Stimulated activated CD4-positive, alpha-beta T cell treated with anti-CD3 and anti-CD28 coated beads, Interleukin-4, amount 100 ng/mL, for 4 hours (primary cell): ENCODE results near the gene ZNF681.
"Not testable (repeated sequence)": the region's sequence is repeated elsewhere in the genome, so short reads cannot be mapped to it uniquely, and the experiment has no call there.

Experiments
- DNase-seq, 2 experiments: peaks; one replicate each; pipeline ENCODE4 v3.0.0-alpha.2; 2020

ZNF681 gene

DNA sequence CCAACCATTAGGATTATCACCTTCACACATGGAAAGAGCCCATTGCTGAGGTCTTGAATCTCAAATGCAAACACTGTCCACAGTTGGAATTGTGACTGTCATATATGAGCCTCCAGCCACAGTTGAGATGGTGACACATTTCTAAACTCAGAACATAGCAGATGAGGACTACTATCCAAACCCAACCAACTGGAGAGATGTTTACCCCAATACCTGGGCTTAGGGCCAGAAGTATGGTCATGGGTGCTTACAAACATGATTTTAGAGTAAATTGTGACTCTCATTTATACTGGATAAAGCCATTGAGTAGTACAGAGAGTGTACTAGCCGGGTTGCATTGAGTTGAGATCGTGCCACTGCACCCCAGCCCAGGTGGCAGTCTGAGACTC lies 14.0 kb upstream of the ZNF681 start:
- DNase-seq: no peak

DNA sequence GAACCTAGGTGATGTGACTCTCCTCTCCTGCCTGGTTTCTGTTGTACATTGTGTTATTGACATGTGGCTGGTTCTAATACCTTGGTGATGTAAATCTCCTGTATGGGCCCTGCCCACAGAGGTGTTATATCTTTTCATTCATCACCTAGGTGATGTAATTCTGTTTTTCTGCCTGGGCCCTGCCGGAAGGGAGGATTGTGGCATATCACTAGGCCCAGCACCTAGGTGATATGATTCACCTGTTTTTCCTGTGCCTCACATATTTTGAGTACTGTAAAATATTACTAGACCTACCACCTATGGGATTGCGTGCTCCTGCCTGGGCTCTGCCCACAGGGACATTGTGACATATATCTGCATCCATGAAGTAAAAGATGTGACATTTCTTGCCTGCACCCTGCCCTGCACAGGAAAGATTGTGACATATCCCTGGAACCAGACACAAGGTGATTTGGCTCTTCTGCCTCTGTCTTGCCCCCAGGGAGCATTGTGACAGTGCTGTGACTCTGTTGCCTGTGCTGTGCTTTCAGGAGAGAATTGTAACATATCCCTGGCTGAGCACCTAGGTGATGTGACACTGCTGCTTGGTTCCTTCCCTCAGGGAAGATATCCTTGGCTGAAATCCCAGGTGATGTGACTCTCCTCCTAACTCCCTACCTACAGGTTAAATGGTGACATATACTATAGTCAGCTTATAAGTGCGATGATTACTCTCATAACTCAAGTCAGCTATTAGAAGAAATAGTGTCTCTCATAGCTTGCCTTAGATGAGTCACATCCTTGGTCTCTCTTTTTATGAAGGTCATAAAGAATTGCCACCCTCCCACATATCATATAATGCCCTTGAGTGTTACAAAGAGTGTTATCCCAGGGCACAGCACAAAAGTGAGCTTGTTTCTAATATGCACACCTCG lies 13.3 kb upstream of the ZNF681 start:
- DNase-seq: no peak

DNA sequence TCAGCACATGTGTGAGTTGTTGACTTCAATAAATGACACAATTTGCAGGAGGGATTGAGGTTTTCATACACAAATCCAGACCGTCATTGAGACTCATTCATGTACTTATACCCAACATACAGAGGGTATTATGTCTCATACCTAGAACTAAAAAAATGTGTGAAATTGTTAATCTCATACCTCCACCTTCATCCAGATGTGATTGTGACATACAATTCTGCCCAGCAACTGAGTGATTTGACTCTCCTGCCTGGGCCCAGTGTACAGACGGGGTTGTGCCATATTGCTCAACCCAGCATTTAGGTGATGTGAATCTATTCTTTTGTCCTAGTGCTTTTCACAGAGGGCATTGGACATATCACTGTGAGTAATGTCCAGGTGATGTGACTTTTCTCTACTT lies 12.6 kb upstream of the ZNF681 start:
- no peak for DNase-seq

DNA sequence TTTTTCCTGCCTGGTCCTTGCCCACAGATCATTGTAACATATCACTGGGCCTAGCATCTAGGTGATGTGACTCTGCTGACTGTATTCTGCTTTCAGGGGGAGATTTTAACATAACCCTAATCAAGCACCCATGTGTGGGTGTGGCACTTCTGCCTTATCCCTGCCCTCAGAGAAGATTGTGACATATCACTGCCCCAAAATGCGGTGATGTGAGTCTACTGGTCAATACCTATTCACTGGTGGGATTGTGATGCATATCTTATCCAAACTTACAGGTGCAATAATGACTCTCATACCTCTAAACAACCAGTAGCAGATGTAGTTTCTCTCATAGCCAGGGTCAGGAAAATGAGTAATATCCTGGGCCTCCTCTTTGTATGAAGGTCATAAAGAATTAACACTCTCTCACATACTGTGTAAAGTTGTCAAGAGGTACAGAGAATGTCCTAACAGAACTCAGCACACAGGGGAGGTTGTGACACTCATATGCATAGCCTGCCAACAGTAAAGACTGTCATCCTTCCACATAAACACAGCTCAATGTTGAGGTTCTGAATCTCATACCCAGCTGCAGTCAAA lies 12.1 kb upstream of the ZNF681 start:
- no peak for DNase-seq

DNA sequence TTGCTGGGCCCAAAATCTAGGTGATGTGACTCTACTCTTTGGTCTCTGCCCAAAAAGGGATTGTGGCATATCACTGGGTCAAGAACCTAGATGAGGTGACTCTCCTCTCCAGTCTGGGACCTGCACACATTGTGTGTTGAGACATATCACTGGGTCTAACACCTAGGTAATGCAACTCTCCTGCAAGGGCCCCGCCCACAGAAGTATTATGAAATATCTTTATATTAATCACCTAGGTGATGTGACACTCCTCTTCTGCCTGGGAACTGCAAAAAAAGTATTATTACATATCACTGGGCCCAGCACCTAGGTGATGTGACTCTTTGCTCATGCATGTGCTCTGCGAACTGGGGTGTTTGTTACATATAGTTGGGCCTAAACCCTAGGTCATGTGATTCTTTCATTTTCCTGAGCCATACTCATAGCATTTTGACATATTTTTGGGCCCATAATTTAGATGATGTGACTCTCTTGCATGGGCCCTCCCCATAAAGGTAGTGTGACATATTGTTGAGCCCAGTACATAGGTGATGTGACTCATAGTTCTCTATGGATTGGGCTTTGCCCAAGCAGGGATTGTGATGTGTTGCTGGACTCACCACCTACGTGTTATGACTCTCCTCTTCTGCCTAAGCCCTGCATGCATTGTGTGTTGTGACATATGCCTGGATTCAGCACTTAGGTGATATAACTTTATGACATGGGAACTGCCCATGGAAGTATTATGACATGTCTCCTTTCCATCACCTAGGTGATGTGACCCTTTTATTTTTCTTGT lies 11.2 kb upstream of the ZNF681 start:
- DNase-seq: no peak

DNA sequence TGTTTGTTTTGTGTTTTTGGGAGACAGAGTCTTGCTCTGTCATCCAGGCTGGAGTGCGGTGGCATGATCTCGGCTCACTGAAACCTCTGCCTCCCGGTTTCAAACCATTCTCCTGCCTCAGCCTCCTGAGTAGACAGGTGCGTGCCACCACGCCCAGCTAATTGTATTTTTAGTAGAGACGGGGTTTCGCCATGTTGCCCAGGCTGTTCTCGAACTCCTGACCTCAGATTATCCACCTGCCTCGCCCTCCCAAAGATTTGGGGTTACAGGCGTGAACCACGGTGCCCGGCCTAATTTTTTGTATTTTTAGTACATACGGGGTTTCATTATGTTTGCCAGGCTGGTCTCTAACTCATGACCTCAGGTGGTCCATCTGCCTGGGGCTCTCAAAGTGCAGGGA lies 8.3 kb upstream of the ZNF681 start:
- DNase-seq: no peak

DNA sequence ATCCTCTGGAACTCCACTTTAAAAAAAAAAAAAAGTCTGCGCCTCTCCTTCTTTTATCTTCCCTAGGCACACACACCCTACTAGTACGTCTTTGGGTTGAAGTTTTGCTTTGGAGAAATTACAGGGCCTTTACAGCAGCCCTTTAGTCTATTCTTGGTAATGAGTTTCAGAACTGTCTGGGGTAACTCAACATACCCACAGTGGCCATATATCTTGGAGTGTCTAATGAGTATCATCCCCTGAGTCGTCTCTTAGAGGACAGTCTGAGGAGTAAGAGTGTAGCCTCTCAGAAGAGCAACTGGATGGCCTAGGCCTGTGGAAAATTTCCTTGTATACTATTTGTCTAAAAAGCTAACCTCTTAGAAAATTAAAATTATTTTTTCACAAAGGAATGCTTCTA lies 6.1 kb upstream of the ZNF681 start:
- no peak for DNase-seq

DNA sequence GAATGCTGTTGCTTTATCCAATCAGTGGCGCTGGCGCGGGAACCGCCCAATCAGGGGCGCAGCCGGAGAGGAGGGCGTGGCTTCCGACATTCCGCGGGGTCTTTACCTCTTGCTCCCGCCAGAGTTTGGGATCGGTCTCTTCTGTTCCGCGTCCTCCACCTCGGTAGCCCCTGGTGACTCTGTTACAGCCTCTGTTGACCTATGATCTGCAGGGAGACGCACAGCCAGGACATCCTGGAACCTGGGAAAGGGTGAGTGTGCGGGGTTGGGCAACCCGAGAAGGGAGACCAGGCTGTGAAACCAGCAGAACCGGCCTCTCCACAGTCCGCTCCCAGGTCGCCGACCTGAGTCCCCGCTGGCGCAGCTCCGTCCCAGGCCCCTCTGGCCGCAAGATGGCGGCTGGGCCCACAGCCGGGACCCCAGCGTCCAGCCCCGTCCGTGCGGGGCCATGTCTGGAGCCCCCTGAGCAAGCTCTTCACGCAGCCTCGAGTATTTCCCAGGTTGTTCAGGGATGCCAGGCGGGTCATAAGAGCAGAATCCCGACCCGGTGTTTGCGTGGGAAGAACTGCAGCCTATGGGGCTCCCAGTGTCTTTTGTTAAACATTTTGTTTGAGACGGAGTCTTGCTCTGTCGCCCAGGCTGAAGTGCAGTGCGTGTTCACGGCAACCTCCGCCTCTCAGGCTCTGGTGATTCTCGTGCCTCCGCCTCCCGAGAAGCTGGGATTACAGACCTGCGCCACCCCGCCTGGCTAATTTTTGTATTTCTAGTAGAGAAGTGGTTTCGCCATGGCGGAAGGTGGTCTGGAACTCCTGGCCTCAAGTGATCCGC lies 4.4 kb upstream of the ZNF681 start:
- peak; percentile 78 to 81 for DNase-seq

DNA sequence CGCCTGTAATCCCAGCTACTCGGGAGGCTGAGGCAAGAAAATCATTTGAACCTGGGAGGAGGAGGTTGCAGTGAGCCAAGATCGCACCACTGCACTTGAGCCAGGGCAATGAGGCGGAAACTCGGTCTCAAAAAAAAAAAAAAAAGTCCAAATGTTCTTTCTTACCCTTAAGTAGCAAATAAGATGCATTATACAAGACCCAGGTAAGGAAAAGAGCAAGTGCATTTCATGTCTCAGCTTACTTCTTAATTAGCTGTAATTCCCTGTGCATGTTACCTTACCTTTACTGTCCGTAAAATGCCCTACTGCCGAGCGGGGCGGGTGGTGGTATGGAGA lies 3.8 kb upstream of the ZNF681 start:
- no peak for DNase-seq

DNA sequence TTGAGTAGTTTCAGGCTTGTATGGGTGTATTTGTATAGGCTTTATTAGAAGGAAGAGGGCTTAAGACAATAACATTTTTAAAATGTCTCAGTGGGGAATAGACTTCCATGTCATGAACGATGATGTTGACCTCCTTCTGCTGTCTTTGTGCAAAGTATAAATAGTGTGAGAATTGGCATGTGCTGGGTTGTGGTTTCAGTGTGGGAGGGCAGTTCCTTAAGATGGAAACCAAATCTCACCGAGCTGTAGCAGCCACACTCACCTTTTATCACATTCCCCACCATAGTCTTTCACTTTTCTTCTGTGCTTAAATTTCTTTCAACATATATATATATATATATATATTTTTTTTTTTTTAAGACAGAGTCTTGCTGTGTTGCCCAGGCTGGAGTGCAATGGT lies 1.6 kb upstream of the ZNF681 start:
- DNase-seq: peak in 1 of 2 experiments; percentile 5

DNA sequence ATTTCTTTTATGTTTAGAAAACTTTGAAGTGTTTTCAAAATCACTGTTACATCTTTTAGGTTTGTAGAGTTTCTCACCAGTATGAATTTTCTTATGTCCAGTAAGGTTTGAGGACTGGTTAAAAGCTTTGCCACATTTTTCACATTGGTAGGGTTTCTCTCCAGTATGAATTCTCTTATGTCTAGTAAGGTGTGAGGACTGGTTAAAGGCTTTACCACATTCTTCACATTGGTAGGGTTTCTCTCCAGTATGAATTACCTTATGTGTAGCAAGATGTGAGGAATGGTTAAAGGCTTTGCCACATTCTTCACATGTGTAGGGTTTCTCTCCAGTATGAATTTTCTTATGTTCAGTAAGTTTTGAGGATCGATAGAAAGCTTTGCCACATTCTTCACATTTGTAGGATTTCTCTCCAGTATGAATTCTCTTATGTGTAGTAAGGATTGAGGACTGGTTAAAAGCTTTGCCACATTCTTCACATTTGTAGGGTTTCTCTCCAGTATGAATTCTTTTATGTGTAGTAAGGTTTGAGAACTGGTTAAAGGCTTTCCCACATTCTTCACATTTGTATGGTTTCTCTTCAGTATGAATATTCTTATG lies 15.0 kb downstream of the ZNF681 start:
- not testable (repeated sequence) for DNase-seq

DNA sequence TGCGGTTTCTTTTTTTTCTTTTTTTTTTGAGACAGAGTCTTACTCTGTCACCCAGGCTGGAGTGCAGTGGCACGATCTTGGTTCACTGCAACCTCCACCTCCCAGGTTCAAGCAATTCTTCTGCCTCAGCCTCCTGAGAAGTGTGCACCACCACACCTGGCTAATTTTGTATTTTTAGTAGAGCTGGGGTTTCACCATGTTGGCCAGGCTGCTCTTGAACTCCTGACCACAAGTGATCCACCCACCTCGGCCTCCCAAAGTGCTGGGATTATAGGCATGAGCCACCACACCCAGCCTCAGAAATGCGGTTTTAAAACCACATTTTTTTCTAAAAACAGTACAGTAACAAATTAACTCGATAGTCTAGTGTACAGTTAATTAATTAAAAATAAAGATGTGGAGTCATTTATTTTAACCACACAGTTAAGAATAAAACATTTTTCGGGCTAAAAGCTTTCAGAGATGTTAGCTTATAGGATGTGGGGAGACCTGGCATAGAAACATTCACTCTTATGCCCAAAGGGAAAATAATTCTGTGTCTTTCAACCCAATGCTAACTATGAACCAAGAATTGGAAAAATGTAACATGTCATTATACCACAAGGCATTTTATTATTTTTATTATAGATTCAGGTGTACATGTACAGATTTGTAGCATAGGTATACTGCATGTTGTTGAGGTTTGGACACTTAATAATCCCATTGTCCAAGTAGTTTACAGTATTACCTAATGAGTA lies 27.8 kb downstream of the ZNF681 start:
- not testable (repeated sequence) for DNase-seq

DNA sequence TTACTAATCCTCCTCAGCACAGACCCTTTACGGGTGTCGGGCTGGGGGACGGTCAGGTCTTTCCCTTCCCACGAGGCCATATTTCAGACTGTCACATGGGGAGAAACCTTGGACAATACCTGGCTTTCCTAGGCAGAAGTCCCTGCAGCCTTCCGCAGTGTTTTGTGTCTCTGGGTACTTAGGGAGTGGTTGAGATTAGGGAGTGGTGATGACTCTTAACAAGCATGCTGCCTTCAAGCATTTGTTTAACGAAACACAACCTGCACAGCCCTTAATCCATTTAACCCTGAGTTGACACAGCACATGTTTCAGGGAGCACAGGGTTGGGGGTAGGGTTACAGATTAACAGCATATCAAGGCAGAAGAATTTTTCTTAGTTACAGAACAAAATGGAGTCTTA lies 34.5 kb downstream of the ZNF681 start:
- DNase-seq: not testable (repeated sequence)

DNA sequence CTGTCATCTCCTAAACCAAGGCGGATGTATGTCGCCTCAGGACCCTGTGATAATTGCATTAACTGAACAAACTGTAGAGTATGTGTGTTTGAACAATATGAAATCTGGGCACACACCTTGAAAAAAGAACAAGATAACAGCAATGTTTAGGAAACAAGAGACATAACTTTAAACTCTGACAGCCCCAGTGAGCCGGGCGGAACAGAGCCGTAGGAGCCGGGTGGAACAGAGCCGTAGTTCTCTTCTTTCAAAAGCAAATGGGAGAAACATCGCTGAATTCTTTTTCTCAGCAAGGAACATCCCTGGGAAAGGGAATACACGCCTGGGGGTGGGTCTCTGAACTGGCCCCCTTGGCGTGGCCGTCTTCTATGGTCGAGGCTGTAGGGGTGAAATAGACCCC lies 39.9 kb downstream of the ZNF681 start:
- no peak for DNase-seq

DNA sequence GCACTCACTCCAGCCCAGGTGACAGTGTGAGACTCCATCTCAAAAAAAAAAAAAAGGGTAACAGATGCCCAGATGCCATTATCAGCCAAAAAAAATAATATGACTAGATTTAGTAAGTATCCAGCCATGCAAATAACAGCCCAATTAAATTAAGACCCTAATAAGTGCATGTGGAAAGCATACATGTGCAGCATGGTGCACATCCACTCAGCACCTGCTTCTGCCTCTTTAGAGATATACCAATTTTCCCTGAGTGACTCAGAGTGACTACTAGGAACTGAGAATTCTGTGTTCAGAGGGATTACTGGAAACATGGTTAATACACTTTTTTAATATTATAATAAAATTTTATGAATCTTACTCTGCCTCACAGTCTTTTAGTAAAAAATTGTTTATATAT lies 41.9 kb downstream of the ZNF681 start:
- no peak for DNase-seq

DNA sequence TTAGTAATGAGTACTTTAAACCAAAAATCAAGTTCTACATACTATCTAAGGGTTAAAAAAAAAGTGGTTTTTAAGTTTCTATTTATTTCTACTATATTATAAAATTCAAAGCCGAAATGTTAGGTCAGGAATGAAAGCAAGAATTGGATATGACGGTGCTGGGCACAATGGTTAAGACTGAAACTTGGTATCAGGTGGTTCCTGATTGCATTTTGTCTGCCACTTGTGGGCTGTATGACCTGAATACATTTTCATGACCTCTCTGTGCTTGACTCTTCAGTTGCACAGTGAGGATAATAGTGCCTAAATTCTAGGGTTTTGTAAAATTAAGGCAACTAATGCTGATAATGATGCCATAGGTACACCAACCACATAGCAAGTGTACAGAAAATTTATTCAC lies 49.3 kb downstream of the ZNF681 start:
- no peak for DNase-seq

DNA sequence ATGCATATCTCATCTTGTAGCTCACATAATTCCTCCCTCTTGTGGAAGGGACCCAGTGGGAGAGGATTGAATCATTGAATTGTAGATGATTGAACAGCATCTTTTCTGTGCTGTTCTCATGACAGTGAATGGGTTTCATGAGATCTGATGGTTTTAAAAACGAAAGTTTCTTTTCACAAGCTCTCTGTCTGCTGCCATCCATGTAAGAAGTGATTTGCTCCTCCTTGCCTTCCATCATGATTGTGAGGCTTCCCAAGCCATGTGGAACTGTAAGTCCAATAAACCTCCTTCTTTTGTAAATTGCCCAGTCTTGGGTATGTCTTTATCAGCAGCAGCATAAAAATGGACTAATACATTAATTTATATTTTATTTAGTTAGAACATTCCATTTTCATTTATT lies 52.0 kb downstream of the ZNF681 start:
- no peak for DNase-seq

DNA sequence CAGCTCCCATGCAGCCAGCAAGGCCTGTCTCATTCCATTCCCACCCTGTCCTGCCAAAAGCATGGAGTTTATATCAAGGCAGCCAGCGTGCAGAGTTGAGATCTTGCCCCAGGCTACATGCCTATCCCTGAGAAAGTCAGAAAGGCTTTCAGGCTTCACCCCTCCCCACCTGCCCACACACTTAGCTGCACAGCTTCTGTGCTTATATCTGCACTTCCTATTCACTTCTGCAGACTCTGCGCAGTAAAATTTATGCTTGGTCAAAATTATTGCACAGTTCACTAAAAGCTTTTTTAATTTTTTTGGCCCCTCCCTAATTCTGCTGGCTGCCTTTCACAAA lies 59.2 kb downstream of the ZNF681 start:
- no peak for DNase-seq

DNA sequence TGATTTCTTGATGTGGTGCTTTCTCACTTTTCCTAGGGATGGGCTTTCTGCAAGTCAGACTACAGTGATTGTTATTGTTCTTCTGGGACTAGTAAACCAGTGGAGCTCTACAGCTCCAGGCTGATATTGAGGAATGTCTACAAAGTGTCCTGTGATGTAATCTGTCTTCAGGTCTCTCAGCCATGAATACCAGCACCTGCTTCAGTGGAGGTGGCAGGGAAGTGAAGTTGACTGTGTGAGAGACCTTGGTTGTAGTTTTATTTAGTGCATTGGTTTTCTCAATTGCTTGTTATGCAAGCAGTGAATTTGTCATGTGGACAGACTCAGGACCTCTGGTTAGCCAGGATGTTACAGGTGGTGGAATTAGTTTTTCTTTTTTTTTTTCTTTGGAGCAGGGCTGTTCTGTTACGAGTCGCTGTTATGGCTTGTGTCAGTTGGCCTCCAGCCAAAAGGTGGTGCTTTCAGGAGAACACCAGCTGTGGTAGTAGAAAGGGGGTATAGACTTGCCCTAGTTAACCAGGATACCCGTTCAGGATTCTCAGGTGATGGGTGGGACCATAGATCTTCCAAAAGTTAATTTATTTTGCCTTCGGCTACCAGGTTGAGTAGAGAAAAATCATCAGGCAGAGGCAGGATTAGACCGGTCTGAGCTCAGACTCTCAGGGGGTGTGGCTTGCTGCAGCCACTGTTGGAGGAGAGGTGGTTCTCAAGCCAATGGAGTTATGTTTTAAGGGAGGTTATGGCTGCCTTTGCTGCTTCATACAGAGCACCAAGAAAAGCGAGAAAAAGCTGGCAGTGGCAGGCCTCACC lies 59.8 kb downstream of the ZNF681 start:
- no peak for DNase-seq

DNA sequence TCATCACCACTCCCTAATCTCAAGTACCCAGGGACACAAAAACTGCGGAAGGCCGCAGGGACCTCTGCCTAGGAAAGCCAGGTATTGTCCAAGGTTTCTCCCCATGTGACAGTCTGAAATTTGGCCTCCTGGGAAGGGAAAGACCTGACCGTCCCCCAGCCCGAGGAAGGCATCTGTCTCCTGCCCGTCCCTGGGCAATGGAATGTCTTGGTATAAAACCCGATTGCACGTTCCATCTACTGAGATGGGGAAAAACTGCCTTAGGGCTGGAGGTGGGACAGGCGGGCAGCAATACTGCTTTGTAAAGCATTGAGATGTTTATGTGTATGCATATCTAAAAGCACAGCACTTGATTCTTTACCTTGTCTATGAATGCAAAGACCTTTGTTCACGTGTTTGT lies 65.8 kb downstream of the ZNF681 start:
- DNase-seq: not testable (repeated sequence)
